Stimulated activated naive CD8-positive, alpha-beta T cell treated with anti-CD3 and anti-CD28 coated beads, Interleukin-15, Interleukin-2, amounts not matched to agents 100 U/mL and 50 U/mL, for 24 hours (primary cell): ENCODE measurements around the gene IDUA.
"Not testable (repeated sequence)": the region's sequence is repeated elsewhere in the genome, so short reads cannot be mapped to it uniquely, and the experiment has no call there.

Experiments
- ATAC-seq: fragments of 150-1000 bp; cut with Tn5 transposase; one replicate; pipeline ENCODE4 v1.10.0; 2021
- DNase-seq: peaks from one replicate; pipeline ENCODE4 v3.0.0; 2021

The IDUA gene

GRCh38 chr4:987624-988513 is 1.0 kb downstream of the IDUA start:
- ATAC-seq: no peak
- DNase-seq: no peak

GRCh38 chr4:988726-989721 is 2.2 kb downstream of the IDUA start:
- ATAC-seq (no peak), DNase-seq (no peak)

- ATAC-seq (no peak), DNase-seq (no peak)
Observed at GRCh38 chr4:989722-990471, 3.1 kb downstream of the IDUA start.

- ATAC-seq: no peak
- DNase-seq: no peak
Observed at GRCh38 chr4:990746-991367, 4.0 kb downstream of the IDUA start.

GRCh38 chr4:991451-992296 is 4.8 kb downstream of the IDUA start:
- ATAC-seq (no peak), DNase-seq (no peak)

GRCh38 chr4:992297-993110 is 5.7 kb downstream of the IDUA start:
- ATAC-seq (no peak), DNase-seq (no peak)

GRCh38 chr4:993111-994029 is 6.5 kb downstream of the IDUA start, which contains the start of gene SLC26A1:
Gene SLC26A1 (minus strand): TSS chr4:993404. CDS start chr4:991703, 1,701 bp downstream.
- ATAC-seq (no peak), DNase-seq (no peak)

GRCh38 chr4:995311-996026 is 8.6 kb downstream of the IDUA start:
- ATAC-seq: no peak
- DNase-seq: no peak

GRCh38 chr4:996030-996996 is 9.5 kb downstream of the IDUA start:
- DNase-seq: no peak
- ATAC-seq: no peak

- no peak for ATAC-seq
- DNase-seq: no peak
Observed at GRCh38 chr4:996997-997374, 10.1 kb downstream of the IDUA start.

GRCh38 chr4:997375-998071 is 10.7 kb downstream of the IDUA start:
- DNase-seq: no peak
- no peak for ATAC-seq

GRCh38 chr4:998096-998691 is 11.3 kb downstream of the IDUA start:
- ATAC-seq (peak; percentile 5), DNase-seq (no peak)

- not testable (repeated sequence) for DNase-seq, ATAC-seq
Observed at GRCh38 chr4:999240-999863, 12.5 kb downstream of the IDUA start.

GRCh38 chr4:999882-1000425 is 13.1 kb downstream of the IDUA start:
- DNase-seq (no peak), ATAC-seq (no peak)

- DNase-seq: no peak
- no peak for ATAC-seq
Observed at GRCh38 chr4:1000686-1001260, 13.9 kb downstream of the IDUA start.
